GM12892 (cell line): ENCODE results near the gene PEX7.

Experiments
- POLR2A ChIP-seq: IDR thresholded peaks from 2 replicates; pipeline ENCODE4 v1.6.1; 2011; ENCODE audit warnings: low read depth, low read length, control low read depth
- POLR2AphosphoS5 ChIP-seq: IDR thresholded peaks from 2 replicates; pipeline ENCODE4 v1.6.1; 2011; ENCODE audit warnings: low read depth, low read length, control low read depth
- TAF1 ChIP-seq: IDR thresholded peaks from 2 replicates; pipeline ENCODE4 v1.6.1; 2011; ENCODE audit warnings: low read depth, mild to moderate bottlenecking, control low read depth, low read length, borderline replicate concordance

- TF ChIP-seq POLR2AphosphoS5 (no peak), POLR2A (no peak), TAF1 (no peak)
Measured at GRCh38 chr6:136890194-136890839, 67.9 kb downstream of the PEX7 start.
